GM19455 (cell line): Measurements from ENCODE around the gene ZSWIM8.
"Not testable (repeated sequence)": the region's sequence is repeated elsewhere in the genome, so short reads cannot be mapped to it uniquely, and the experiment has no call there.

Experiments used
- ATAC-seq: cut with Tn5 transposase; IDR thresholded peaks from one replicate; pipeline ENCODE4 v1.9.1; 2021; ENCODE audit not compliant: unreplicated experiment

ZSWIM8 gene

DNA sequence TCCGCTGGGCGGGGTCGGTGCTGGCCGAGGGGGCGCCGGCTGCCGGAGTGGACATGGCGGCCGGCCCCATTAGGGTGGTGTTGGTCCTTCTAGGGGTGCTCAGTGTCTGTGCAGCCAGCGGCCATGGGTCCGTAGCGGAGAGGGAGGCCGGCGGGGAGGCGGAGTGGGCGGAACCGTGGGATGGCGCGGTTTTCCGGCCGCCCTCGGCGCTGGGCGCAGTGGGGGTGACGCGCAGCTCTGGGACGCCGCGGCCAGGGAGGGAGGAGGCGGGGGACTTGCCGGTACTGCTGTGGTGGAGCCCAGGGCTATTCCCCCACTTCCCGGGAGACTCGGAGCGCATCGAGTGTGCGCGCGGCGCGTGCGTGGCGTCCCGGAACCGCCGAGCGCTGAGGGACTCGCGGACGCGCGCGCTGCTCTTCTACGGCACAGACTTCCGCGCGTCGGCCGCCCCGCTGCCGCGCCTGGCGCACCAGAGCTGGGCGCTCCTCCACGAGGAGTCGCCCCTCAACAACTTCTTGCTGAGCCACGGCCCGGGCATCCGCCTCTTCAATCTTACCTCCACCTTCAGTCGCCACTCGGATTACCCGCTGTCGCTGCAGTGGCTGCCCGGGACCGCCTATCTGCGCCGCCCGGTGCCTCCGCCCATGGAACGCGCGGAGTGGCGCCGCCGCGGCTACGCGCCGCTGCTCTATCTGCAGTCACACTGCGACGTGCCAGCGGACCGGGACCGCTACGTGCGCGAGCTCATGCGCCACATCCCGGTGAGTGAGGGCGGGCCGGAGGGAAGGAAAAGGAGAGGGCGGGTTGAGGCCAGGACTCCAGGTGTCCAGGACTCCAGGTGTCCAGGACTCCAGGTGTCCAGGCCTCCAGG, 12.9 kb upstream of the ZSWIM8 start:
- ATAC-seq = peak; percentile 61

DNA sequence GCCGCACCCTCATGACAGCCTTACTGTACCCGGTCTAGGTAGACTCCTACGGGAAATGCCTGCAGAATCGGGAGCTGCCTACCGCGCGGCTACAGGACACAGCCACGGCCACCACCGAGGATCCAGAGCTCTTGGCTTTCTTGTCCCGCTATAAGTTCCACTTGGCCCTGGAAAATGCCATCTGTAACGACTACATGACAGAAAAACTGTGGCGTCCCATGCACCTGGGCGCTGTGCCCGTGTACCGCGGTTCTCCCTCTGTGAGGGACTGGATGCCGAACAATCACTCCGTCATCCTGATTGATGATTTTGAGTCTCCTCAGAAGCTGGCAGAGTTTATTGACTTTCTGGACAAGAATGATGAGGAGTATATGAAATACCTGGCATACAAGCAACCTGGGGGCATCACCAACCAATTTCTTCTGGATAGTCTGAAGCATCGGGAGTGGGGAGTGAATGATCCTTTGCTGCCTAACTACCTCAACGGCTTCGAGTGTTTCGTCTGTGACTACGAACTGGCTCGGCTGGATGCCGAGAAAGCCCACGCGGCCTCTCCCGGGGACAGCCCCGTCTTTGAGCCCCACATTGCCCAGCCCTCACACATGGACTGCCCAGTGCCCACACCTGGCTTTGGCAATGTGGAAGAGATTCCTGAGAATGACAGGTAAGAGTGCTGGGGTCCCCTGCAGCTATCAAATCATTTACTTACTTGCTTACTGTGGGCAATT, 12.1 kb upstream of the ZSWIM8 start:
- ATAC-seq = peak; percentile 5

DNA sequence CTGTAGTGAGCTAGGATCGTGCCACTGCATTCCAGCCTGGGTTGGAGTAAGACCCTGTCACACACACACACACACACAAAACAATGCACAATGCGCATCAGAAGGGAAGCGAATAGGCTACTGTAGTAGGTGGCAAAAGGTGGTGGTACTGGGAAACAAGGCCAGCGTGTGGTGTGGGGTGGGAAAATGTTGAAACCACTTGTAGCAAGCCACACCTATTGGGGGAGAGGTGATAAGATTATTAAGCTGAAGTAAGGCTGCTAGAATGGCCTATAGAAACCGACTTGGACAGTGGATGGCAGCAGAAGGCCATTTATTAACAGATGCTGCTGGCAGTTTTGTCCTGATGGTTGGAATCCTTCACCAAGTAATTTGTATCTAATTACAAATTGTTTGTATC, 10.8 kb upstream of the ZSWIM8 start:
- no peak for ATAC-seq

DNA sequence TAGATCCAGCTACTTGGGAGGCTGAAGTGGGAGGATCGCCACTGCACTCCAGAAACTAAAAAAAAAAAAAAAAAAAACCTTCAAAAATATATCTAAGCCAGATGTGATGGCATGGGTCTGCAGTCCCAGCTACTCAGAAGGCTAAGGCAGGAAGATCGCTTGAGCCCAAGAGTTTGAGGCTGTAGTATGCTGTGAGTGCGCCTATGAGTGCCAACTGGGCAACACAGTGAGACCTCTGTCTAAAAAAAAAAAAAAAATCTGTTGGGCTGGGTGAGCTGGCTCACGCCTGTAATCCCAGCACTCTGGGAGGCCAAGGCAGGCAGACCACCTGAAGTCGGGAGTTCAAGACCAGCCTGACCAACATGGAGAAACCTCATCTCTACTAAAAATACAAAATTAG, 6.4 kb upstream of the ZSWIM8 start:
- no peak for ATAC-seq

DNA sequence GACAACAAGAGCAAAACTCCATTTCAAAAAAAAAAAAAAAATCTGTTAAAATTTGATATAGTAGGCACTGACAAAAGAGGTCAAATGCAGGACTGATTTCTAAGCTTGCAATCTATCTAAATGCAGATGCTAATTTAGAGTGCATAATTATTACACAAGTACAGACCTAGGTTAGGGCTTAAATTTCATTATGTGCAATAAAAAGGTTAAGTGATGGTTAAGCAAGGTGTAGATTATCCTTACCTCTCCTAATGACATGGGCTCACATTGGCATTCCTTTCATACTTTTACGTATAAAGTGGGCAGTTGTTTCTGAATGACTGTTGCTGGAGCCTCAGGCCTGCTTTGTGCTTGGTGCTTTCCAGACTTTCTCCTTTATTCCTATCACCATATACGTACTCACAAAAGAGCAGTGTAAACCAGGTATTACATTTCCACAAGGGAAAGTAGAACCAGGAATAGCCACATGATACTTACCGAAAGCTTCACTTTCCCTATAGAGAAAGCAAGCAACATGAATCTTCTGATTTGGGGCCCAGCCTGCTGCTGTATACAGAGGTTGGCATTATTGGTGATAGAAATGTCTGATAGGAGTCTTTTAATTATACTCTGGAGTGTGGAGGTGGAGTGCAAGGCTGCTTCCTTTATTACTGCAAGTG, 5.7 kb upstream of the ZSWIM8 start:
- no peak for ATAC-seq

DNA sequence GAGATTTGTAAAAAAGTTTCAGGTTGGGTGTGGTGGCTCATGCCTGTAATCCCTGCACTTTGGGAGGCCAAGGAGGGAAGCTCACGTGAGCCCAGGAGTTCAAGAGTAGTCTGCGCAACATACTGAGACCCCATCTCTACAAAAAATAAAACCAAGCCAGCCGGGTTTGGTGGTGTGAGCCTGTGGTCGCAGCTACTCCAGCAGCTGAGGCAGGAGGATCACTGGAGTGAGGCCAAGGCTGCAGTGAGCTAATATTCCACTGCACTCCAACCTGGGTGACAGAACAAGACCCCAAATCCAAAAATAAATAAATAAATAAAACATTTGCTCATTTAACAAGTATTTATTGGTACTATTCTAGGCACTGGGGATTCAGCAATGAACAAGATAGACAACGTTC, 5.1 kb upstream of the ZSWIM8 start:
- ATAC-seq = no peak

DNA sequence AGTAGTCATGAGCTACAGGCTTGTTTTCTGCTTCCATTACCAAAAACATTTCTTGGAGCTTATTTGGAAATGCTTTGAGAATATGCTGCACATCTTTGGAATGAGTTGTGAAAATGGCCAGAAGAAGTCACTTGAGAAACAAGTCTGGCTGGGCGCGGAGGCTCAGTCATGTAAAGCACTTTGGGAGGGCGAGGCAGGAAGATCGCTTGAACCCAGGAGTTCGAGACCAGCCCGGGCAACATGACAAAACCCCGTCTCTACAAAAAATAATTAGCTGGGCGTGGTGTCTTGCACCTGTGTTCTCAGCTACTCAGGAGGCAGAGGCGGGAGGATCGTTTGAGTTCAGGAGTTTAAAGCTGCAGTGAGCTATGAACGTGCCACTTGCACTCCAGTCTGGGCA, 4.4 kb upstream of the ZSWIM8 start:
- no peak for ATAC-seq

DNA sequence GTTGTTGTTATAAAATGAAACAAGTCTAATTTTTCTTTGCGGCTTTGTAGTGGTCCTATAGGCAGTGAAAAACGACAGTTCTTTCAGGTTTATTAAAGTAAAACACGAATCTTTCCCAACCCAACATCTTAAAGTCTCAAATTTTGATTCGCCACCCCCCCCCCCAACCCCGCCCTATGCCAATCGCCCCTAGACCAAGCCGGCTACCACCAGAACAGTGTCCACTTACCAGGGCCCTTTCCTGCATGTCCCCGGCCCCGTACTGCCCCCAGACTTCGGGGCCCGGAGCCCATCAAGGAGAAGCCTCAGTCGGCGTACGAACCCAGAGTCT, 3.9 kb upstream of the ZSWIM8 start:
- peak; percentile 4 for ATAC-seq

DNA sequence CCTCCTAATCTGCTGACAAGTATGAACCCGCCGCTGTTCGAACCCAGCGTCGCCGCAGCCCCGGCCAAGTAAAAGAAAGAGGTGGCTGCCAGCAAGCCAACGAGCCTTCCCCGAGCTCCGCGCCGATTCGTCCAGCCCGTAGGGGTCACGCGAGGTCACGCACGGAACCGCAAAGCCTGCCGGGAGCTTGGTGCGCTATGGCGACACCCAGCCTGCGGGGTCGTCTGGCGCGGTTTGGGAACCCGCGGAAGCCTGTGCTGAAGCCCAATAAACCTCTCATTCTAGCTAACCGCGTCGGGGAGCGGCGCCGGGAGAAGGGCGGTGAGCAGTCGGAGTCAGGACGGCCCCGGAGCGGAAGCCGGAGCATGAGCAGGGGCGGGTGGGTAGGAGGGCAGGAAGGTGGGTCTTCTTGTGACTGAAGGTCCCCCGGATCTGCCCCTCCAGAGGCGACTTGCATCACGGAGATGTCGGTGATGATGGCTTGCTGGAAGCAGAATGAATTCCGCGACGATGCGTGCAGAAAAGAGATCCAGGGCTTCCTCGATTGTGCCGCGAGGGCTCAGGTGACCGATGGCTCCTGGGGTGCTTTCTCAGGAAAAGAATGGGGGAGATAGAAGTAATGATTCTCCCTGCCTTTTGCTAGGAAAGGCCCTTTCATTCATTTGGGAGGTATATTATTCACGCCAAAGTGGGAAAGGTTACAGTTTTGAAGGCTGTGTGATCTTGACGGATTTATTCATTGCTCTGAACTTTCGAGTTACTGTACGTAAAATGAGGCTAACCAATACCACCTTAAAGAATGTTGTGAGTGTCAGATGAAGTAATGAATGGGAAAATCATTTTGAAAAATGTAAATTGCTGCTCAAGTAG, 3.3 kb upstream of the ZSWIM8 start, which contains the start of gene CHCHD1:
Gene CHCHD1, plus strand, starts transcription at position 170 of the 870 bp plus-strand sequence. Its CDS starts 28 bp downstream, at position 198.
- ATAC-seq = peak; percentile 56

DNA sequence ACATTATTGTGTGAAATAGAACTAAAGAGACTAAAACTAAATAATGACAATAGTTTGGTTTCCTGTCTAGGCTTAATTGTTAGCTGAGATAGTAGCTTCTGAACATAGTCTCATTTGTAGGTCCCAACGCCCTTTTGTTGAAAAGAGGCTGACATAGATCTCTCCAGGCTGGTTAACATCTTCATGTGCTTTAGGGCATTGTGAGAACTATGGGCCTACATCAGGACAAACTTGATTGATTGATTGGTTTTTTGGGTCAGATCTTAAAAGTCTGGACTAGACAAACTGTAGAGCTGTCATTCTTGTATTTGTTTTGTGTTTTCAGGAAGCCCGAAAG, 2.7 kb upstream of the ZSWIM8 start:
- no peak for ATAC-seq

DNA sequence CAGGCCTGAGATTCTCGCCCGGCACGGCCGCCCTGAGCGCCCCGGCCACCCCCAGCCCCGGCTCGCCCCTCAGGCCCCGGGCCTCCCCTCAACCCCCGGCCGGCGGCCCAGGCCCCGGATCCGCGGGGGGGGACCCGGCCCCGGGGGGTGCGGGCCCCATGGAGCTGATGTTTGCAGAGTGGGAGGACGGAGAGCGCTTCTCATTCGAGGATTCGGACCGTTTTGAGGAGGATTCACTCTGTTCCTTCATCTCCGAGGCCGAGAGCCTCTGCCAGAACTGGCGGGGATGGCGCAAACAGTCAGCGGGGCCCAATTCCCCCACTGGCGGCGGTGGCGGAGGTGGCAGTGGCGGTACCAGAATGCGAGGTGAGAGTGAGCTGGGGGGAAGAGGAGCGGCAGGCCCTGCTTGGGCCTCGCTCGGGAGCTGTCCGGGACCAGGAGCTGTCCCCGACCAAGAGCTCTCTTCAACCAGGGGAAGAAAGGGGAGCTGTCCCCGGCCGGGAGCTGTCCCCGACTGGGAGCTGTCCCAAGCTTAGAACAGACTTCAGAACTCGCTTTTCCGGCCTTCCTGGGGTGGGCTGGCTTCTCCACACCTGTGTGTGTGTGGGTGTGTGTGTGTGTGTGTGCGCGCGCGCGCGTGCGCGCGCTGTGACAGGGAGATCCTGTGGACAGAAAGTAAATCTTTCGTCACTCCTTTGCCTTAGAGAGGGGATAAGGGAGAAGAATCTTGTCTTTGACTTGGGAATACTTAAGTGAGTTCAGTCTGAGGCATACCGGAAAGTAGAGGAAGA, 510 bp downstream of the ZSWIM8 start:
- peak; percentile 33 for ATAC-seq

DNA sequence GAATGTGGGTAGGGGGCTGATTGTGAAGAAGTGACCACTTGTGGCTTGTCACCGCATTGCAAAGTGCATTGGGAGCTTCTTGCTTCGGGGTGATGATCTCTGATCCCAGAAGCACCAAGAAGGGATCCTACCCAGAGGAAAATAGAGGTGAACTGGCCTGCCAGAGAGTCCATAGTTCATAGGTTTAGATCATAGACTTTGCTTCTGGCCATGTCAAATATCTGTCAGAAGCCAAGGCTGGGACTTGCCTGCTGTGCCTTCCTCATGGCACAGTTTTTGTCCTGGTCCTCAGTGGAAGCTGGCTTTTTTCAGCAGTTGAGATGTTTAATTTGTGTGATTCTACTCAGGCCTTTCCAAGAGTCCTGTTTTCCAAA, 1.1 kb downstream of the ZSWIM8 start:
- no peak for ATAC-seq

DNA sequence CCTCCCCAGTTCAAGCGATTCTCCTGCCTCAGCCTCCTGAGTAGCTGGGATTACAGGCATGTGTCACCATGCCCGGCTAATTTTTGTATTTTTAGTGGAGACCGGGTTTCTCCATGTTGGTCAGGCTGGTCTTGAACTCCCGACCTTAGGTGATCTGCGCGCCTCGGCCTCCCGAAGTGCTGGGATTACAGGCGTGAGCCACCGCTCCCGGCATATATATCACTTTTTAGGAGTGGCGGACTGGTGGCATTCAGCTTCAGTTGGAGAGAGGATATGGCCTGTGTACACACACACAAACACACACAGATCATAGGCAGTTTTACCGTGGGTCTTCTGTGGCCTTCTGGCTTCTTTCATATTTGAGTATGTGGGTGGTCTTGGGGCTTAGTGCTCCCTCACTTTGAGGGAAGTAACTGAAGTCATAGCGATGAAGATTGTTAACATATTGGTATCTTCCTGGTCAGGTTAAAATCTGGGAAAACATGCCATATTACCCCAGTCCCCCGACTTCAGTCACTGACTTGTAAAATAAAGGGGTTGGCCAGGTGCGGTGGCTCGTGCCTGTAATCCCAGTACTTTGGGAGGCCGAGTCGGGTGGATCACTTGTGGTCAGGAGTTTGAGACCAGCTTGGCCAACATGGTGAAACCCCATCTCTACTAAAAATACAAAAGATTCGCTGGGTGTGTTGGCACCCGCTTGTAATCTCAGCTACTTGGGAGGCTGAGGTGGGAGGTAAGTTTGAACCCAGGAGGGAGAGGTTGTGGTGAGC, 1.8 kb downstream of the ZSWIM8 start:
- not testable (repeated sequence) for ATAC-seq

DNA sequence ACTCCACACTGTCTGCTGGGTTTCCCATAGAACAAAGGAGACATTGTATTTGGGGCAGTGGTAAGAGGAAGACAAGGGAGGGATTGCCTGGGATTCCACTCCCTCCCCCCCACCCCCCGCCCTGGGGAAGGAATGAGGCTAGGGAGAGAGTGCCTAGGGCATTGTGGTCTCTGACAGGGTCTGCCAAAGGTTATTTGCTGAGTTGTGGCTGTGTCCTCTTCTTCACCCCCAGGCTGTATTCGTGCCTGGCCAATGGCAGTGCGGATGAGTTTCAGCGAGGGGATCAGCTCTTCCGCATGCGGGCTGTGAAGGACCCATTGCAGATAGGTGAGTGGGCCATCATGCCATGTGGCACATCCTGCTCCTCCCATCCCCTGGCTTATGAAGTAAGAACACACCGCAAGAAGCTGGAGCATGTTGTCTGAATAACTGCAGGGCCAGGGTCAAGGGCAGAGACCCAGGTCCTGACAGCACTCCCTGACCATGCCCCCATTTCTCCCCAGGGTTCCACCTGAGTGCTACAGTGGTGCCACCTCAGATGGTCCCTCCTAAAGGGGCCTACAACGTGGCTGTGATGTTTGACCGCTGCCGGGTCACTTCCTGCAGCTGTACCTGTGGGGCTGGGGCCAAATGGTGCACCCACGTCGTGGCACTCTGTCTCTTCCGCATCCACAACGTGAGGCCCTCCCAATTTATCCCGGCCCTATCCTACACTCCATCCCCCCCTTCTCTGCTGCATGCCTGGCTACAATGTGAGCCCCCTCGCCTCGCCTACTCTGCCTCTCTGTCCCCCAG, 3.7 kb downstream of the ZSWIM8 start:
- ATAC-seq = no peak

DNA sequence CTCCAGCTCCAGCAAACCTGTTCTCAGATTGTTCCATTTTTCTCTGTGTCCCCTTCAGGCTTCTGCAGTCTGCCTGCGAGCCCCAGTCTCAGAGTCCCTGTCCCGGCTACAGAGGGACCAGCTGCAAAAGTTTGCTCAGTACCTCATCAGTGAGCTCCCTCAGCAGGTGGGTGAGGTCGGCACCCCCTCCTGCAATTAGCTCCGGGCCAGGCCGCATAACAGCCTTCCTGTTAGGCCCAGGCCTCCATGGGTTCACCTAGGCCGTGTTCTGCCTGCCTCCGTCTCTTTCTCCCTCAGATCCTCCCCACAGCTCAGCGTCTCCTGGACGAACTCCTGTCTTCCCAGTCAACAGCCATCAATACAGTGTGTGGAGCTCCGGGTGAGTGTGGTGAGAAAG, 4.3 kb downstream of the ZSWIM8 start:
- no peak for ATAC-seq

DNA sequence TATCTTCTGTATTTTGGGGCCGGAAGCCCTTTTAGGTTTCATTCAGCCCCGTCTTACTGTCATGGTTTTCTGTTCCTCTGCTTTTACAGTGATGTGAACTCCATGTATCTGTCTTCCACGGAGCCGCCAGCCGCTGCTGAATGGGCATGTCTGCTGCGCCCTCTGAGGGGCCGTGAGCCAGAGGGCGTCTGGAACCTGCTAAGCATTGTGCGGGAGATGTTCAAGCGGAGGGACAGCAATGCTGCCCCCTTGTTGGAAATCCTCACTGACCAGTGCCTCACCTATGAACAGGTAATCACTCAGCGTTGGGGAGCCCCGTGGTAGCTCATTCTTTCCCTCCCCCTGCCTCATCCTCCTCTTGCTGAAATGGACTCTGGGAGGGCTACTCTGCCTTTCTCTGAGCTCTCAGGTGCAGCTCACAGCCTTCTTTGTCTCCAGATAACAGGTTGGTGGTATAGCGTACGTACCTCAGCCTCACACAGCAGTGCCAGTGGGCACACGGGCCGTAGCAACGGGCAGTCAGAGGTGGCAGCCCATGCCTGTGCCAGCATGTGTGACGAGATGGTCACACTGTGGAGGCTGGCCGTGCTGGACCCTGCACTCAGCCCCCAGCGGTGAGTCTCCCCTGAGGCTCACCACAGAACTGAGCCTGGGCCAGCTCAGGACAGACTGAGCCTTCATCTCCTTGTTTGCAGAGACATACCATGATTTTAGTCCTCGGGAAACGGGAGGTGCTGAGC, 5.7 kb downstream of the ZSWIM8 start:
- no peak for ATAC-seq

DNA sequence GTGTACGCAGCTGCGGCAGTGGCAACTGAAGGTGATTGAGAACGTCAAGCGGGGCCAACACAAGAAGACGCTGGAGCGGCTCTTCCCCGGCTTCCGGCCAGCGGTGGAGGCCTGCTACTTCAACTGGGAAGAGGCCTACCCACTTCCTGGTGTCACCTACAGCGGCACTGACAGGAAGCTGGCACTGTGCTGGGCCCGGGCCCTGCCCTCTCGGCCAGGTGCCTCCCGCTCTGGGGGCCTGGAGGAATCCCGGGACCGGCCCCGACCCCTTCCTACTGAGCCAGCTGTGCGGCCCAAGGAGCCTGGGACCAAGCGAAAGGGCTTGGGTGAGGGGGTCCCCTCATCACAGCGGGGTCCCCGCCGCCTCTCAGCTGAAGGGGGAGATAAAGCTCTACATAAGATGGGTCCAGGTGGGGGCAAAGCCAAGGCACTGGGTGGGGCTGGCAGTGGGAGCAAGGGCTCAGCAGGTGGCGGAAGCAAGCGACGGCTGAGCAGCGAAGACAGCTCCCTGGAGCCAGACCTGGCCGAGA, 6.5 kb downstream of the ZSWIM8 start:
- ATAC-seq = no peak

DNA sequence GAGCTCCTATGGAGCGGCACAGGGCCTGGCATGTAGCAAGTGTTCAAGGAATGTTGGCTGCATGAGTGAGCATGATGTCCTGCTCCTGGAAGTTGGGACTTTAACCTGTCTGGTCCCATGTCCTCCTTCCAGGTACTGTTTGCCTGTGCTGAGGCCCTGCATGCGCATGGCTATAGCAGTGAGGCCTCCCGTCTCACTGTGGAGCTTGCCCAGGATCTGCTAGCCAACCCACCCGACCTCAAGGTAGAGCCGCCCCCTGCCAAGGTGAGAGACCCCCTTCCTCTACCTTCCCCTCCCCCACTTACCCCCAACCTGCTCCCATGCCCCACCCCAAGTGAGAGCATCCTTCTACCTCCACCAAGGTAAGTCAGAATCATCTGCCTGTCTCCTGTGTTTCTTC, 8.1 kb downstream of the ZSWIM8 start:
- no peak for ATAC-seq
